ENCODE results near the gene CDCP1.

Gene CDCP1

DNA sequence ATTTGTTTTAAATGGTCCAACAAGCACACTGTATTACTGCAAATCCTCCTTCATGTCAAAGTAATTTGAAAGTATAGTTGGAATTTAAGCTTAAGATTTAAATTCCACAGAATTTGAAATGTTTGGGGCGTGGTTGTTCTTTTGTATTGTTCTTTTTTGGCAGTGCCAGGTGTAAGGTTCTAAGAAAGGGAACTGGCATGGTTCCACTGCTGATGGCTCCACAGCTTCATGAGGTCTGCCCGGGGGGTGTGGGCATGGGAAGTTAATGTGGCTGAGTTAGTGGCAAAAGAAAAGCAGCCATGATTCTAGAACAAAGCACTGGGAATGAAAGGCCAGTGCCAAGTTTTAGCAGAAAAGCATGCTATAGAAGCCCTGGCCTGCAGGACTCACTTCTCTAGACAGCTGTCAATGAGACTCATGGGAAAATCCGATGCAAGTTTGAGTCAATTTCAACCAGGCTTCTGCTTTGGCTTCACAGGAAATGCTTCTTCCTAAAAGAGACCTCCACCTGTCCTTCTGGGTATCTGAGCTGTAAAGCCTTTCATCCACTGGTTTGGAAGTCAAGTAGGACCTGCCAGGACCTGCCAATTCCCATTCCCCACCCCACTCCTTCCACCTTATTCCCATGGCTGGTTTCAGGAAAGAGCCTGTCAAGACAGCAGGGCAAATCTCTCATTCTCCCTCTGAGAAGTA, 18.9 kb downstream of the CDCP1 start:
- H4K20me1 ChIP-seq, result no peaks in the 10 kb centered on the region
- H3K4me3 ChIP-seq, result no peak overlapping the region
- no peaks in the 10 kb centered on the region for H3K9me3 ChIP-seq
- H3K27ac ChIP-seq, result no peak overlapping the region
- no peak overlapping the region for H3K4me2 ChIP-seq
- TF ChIP-seq Cebpa-rat (IDR thresholded peaks at IDR 0.05), result no peak
- H3K27me3 ChIP-seq, result no peaks in the 10 kb centered on the region
- no peak overlapping the region for H3K9ac ChIP-seq
- H3K36me3 ChIP-seq, result no peaks in the 10 kb centered on the region
- no peaks in the 10 kb centered on the region for H3K4me1 ChIP-seq

DNA sequence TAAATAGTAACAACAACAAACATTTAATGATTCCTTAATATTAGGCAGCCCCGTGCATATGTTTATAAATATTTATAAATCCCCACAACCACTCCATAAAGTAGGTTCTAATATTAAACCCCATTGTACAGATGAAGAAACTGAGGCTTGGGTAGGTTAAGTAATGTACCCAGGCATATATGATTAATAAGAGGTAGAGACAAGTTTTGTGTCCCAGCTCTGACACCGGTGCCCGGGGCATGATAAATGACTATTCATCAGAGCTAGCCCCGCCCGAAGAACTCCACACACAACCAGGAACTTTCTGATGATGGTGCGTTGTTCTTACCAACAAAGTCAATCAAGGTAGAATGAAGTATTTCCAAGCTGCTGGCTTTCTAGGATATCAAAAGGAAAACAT, 19.4 kb downstream of the CDCP1 start:
- no peaks in the 10 kb centered on the region for H3K4me1 ChIP-seq
- H3K36me3 ChIP-seq, result no peaks in the 10 kb centered on the region
- no peak for TF ChIP-seq Cebpa-rat (IDR thresholded peaks at IDR 0.05)
- H3K27me3 ChIP-seq, result no peaks in the 10 kb centered on the region
- no peak overlapping the region for H3K9ac ChIP-seq
- no peak overlapping the region for H3K4me2 ChIP-seq
- H4K20me1 ChIP-seq, result no peaks in the 10 kb centered on the region
- no peak overlapping the region for H3K27ac ChIP-seq
- H3K9me3 ChIP-seq, result no peaks in the 10 kb centered on the region
- no peak overlapping the region for H3K4me3 ChIP-seq

DNA sequence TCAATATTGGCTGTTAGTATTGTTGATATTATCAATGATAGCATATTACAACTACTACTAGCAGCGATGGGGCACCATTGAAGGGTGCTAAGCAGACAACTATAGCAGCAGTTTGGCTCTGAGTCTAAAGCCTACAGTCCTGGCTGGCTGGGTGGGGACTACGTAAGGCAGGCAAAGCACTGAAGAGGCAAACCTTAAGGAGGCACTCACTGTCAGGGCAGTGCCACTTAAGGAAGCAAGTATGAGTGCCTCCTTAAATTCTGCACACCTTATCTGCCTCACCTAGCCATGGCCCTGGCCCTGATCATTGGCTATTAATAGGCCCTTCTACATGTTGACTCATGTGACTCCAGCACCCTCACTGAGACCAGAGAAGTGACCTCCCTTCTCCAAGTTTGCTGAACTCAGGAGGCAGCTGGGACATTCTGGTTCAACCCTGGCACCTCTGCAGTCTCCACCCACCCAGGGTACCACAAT, 20.6 kb downstream of the CDCP1 start:
- Histone ChIP-seq H3K4me3 (no peak overlapping the region), H3K9ac (no peak overlapping the region), H3K4me2 (no peak overlapping the region), H4K20me1 (no peaks in the 10 kb centered on the region), H3K36me3 (no peaks in the 10 kb centered on the region), H3K9me3 (no peaks in the 10 kb centered on the region), H3K27me3 (no peaks in the 10 kb centered on the region), H3K27ac (no peak overlapping the region), H3K4me1 (no peaks in the 10 kb centered on the region)
- TF ChIP-seq Cebpa-rat (IDR thresholded peaks at IDR 0.05), result no peak

DNA sequence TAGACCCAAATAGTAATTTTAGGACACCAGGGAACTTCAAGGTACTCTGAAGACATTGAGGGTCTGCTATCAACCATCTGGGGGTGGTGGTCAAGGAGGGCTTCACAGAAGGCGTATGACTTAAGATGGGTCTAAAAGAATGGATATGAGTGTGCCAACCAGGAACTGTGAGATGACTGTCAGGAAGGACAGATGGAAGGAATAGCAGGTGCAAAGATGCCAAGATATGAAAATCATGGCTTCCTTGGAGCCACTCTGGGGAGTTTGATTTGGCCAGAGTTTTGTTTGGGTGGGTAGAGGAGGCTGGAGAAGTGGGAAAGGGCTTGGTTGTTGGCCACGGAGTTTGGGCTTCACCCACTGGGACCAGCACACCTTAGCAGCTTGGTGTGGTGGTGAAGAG, 21.2 kb downstream of the CDCP1 start:
- no peaks in the 10 kb centered on the region for H3K36me3 ChIP-seq
- H3K27ac ChIP-seq, result no peak overlapping the region
- no peaks in the 10 kb centered on the region for H3K27me3 ChIP-seq
- no peaks in the 10 kb centered on the region for H3K9me3 ChIP-seq
- no peak for TF ChIP-seq Cebpa-rat (IDR thresholded peaks at IDR 0.05)
- no peak overlapping the region for H3K4me2 ChIP-seq
- no peaks in the 10 kb centered on the region for H3K4me1 ChIP-seq
- H4K20me1 ChIP-seq, result no peaks in the 10 kb centered on the region
- no peak overlapping the region for H3K9ac ChIP-seq
- no peak overlapping the region for H3K4me3 ChIP-seq

DNA sequence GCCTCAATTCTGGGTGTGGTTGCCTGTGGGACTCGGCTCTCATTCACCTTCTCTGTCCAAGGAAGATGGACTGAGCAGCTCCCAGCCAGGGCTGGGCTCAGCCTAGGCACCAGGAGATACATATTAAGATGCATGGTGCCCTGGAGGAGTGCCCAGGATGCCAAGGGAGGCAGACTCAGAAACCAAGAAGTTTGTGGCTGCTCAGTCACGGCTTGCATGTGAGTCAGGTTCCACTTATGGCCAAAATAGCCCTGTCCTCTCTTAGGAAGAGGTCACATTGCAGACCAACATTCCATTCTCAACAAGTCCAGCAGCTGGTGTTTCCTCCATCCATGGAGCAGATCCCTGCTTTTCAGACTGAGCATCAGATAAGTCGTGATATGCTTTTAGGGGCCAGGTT, 21.8 kb downstream of the CDCP1 start:
- no peak for TF ChIP-seq Cebpa-rat (IDR thresholded peaks at IDR 0.05)
- Histone ChIP-seq H3K9ac (no peak overlapping the region), H3K36me3 (no peaks in the 10 kb centered on the region), H3K4me3 (no peak overlapping the region), H4K20me1 (no peaks in the 10 kb centered on the region), H3K27ac (no peak overlapping the region), H3K4me2 (no peak overlapping the region), H3K9me3 (no peaks in the 10 kb centered on the region), H3K27me3 (no peaks in the 10 kb centered on the region), H3K4me1 (no peaks in the 10 kb centered on the region)

DNA sequence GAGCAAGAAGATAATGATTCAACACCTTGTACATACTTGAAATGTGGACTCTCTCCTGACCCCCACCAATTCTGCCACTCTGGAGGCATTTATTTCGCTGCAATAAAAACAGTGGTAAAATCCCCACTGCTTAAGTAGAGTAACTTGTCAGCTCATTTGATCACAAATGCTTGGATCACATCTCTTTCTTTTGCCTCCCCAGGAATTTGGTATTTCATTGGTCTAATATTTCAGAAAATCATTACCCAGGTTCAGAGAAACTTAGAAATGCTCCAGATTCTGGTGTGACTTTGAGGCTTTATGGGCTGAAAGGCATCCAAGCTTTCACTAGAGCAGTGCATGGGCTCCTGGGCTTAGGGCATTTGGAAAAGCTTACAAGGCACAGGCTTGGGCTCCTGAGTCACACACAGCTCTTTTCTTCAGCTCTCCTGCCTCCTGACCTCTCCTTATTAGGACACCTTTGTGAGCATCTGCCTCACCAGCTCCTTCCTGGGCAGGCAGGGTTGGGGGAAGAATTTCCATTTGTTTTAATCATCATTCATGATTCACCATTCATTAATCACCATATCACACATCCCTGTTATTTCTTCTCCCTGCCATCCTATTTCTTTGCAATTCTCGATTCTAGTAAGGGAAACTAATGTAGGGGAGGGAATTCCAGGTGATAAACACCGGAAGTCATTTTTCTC, 22.5 kb downstream of the CDCP1 start:
- no peak for TF ChIP-seq Cebpa-rat (IDR thresholded peaks at IDR 0.05)
- Histone ChIP-seq H3K36me3 (no peaks in the 10 kb centered on the region), H3K4me1 (no peaks in the 10 kb centered on the region), H3K4me2 (no peak overlapping the region), H3K27ac (no peak overlapping the region), H3K4me3 (no peak overlapping the region), H4K20me1 (no peaks in the 10 kb centered on the region), H3K27me3 (no peaks in the 10 kb centered on the region), H3K9me3 (no peaks in the 10 kb centered on the region), H3K9ac (no peak overlapping the region)

DNA sequence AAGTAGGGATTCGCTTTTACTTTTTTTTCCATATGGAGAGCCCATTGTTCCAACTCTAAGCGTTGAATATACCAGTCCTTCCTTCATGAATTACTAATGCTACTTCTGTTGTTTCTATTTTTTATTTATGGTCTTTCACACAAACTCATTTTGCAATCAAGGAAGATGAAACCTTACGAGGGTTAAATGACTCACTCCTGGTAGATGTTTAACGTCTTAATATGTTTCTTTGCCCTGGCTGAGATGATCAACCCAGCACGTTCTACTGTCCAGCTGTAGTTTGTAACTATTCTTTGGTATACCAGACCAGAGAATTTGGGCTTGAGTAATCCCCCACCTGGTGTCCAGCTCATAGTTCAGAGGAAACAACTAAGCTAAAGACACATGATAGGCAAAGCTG, 23.1 kb downstream of the CDCP1 start:
- H4K20me1 ChIP-seq, result no peaks in the 10 kb centered on the region
- H3K27me3 ChIP-seq, result no peaks in the 10 kb centered on the region
- TF ChIP-seq Cebpa-rat (IDR thresholded peaks at IDR 0.05), result no peak
- H3K4me3 ChIP-seq, result no peak overlapping the region
- H3K9ac ChIP-seq, result no peak overlapping the region
- no peaks in the 10 kb centered on the region for H3K9me3 ChIP-seq
- H3K4me1 ChIP-seq, result peaks cover 5% of the 10 kb centered on the region
- no peaks in the 10 kb centered on the region for H3K36me3 ChIP-seq
- no peak overlapping the region for H3K4me2 ChIP-seq
- H3K27ac ChIP-seq, result no peak overlapping the region

DNA sequence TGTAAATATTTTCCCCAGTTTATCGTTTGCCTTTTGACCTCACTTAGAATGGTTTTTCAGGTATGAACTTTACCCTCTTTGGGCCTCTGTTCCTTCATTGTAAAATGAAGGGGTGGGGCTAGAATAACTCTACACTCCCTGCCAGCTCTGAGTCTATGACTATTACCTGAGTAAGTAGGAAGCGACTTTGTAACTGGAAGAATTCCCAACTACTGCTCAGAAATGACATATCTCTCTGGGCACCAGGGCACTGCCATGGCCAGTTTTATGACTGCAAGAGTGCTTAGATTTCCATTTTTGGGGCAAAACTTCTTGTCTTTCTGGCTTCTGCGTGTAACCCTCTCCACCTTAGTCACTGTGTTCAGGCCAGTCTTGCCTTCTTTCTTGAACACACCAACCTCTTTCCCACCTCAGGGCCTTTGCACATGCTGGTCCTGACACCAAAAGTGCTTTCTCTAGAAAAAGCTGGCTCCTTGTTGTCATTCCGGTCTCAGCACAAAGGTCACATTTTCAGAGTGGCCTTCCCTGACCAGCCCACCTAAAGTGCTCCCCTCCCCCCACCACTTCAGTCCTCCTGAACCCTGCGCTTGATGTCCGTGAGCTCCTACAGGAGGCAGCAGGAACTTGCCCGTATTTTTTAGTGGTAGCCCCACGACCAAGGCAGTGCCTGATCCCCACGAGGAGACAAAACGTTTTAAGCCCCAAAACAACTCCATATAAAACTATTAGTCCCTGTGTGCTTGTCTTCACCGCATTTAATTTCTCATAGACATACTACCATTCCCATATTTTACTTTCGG, 25.6 kb downstream of the CDCP1 start:
- no peaks in the 10 kb centered on the region for H3K9me3 ChIP-seq
- no peaks in the 10 kb centered on the region for H3K27me3 ChIP-seq
- H3K27ac ChIP-seq, result no peak overlapping the region
- H3K36me3 ChIP-seq, result no peaks in the 10 kb centered on the region
- H3K4me3 ChIP-seq, result no peak overlapping the region
- no peak overlapping the region for H3K4me2 ChIP-seq
- H3K4me1 ChIP-seq, result peaks cover 10% of the 10 kb centered on the region
- no peak overlapping the region for H3K9ac ChIP-seq
- H4K20me1 ChIP-seq, result no peaks in the 10 kb centered on the region
- TF ChIP-seq Cebpa-rat (IDR thresholded peaks at IDR 0.05), result no peak

DNA sequence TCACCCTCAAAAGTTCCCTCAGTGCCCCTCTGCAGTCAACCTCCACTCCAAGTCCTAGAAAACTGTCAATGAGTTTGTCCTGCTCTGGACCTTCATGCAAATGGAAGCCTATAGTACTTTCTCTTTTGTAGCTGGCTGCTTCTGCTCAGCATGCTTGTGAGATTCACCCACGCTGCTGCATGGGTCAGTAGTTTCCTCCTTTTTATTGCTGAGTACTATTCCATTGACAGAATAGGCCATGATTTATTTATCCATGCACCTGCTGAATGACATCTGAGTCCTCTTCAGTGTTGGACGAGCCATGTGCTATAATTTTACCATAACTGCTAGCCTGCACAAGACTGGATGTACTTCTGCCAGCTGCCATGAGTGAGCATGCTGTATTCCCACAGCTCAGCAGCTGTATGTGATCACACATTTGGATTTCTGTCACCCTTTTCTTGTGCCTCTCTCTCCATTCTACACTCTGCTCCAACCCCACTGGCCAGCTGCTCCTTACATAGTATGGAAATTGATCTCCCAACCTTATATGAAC, 26.3 kb downstream of the CDCP1 start:
- no peaks in the 10 kb centered on the region for H3K9me3 ChIP-seq
- H3K9ac ChIP-seq, result no peak overlapping the region
- H3K27me3 ChIP-seq, result no peaks in the 10 kb centered on the region
- H3K4me2 ChIP-seq, result no peak overlapping the region
- TF ChIP-seq Cebpa-rat (IDR thresholded peaks at IDR 0.05), result no peak
- no peak overlapping the region for H3K27ac ChIP-seq
- peaks cover 10% of the 10 kb centered on the region for H3K4me1 ChIP-seq
- no peak overlapping the region for H3K4me3 ChIP-seq
- H4K20me1 ChIP-seq, result no peaks in the 10 kb centered on the region
- no peaks in the 10 kb centered on the region for H3K36me3 ChIP-seq

DNA sequence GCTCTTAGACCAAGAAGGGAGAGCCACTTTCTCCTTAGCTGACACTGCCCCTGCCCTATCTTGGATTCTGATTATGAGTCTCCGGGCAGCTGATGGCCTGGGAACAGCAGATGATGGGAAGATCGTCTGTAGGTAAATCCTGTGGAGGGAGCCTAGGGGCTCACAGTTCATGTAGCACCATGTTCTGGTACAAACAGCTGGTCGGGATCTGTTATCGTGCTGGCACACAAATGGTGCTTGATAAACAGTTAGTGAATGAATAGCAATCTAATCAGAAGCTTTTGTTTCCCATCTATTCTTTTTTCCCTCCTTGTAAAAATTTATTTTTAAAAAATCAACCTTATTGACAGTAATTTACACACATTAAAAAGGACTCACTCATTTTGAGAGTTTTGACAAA, 26.8 kb downstream of the CDCP1 start:
- Histone ChIP-seq H3K4me2 (no peak overlapping the region), H4K20me1 (no peaks in the 10 kb centered on the region), H3K9me3 (no peaks in the 10 kb centered on the region), H3K4me3 (no peak overlapping the region), H3K36me3 (no peaks in the 10 kb centered on the region), H3K4me1 (peaks cover 10% of the 10 kb centered on the region), H3K9ac (no peak overlapping the region), H3K27ac (no peak overlapping the region), H3K27me3 (no peaks in the 10 kb centered on the region)
- TF ChIP-seq Cebpa-rat (IDR thresholded peaks at IDR 0.05), result no peak
